Effector memory CD4-positive, alpha-beta T cell (primary cell): Measurements from ENCODE around the gene ZNF277.
"Not testable (repeated sequence)": the region's sequence is repeated elsewhere in the genome, so short reads cannot be mapped to it uniquely, and the experiment has no call there.

Source experiments
- DNase-seq, 3 donors: peaks; one replicate each; pipeline ENCODE4 v3.0.0-alpha.2; 2020
- H3K27ac ChIP-seq: 2 replicates; pipeline ENCODE4 v1.7.0; 2013; ENCODE audit warnings: mild to moderate bottlenecking, low read length, moderate library complexity; ENCODE audit not compliant: insufficient read depth, poor library complexity, severe bottlenecking
- H3K27me3 ChIP-seq: replicated peaks from 2 replicates; pipeline ENCODE4 v1.7.0; 2013; ENCODE audit warnings: mild to moderate bottlenecking, low read length; ENCODE audit not compliant: insufficient read depth, control insufficient read depth, poor library complexity, severe bottlenecking
- H3K36me3 ChIP-seq: 2 replicates; pipeline ENCODE4 v1.7.0; 2013; ENCODE audit warnings: mild to moderate bottlenecking, low read length, moderate library complexity; ENCODE audit not compliant: control insufficient read depth, insufficient read depth
- H3K4me1 ChIP-seq: 2 replicates; pipeline ENCODE4 v1.7.0; 2013; ENCODE audit warnings: low read length, mild to moderate bottlenecking; ENCODE audit not compliant: control insufficient read depth, insufficient read depth, poor library complexity, severe bottlenecking
- H3K4me3 ChIP-seq: 2 replicates; pipeline ENCODE4 v1.7.0; 2013; ENCODE audit warnings: low read length, low read depth, mild to moderate bottlenecking; ENCODE audit not compliant: insufficient read depth, poor library complexity, severe bottlenecking
- H3K9me3 ChIP-seq: 2 replicates; pipeline ENCODE4 v1.7.0; 2013; ENCODE audit warnings: mild to moderate bottlenecking, low read length, moderate library complexity; ENCODE audit not compliant: control insufficient read depth

Gene ZNF277

DNA sequence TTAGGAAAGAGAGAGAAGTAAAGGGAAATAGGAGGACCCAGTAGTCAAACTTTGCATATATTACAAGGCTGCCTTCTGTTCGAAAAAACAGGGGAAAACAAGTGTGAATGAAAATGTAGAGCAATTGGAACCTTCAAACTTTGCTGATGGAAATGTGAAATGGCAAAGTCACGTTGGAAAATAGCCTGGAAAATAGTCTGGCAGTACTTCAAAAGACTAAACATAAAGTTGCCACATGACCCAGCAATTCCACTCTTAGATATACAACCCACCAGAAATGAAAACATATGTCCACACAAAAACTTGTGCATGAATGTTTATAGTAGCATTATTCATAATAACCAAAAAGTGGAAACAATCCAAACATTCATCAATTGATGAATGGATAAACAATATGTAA is 165.2 kb downstream of the ZNF277 start:
- H3K9me3 ChIP-seq, result no peaks in the 10 kb centered on the region
- no peaks in the 10 kb centered on the region for H3K27me3 ChIP-seq
- DNase-seq, result no peak

DNA sequence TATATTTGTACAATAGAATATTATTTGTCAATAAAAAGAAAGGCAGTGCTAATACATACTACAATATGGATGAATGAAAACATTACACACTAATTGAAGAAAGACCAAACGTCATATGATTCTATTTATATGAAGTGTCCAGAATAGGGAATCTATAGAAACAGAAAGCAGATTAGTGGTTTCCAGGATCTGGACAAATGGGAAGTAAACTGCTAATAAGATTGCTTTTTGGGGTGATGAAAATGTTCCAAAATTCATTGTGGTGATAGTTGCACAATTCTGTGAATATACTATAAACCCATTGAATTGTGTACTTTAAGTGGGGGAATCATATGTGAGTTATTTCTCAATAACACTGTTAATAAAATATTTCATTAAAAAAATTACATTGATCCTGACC is 165.6 kb downstream of the ZNF277 start:
- Histone ChIP-seq H3K27ac (no peak overlapping the region), H3K4me3 (no peak overlapping the region), H3K9me3 (no peaks in the 10 kb centered on the region), H3K36me3 (no peaks in the 10 kb centered on the region), H3K27me3 (no peaks in the 10 kb centered on the region), H3K4me1 (no peaks in the 10 kb centered on the region)
- DNase-seq, result no peak

More for the DNA sequence above, 165.2 kb downstream of the ZNF277 start:
- Histone ChIP-seq H3K4me1 (no peaks in the 10 kb centered on the region), H3K4me3 (no peak overlapping the region), H3K27ac (no peak overlapping the region), H3K36me3 (no peaks in the 10 kb centered on the region)

DNA sequence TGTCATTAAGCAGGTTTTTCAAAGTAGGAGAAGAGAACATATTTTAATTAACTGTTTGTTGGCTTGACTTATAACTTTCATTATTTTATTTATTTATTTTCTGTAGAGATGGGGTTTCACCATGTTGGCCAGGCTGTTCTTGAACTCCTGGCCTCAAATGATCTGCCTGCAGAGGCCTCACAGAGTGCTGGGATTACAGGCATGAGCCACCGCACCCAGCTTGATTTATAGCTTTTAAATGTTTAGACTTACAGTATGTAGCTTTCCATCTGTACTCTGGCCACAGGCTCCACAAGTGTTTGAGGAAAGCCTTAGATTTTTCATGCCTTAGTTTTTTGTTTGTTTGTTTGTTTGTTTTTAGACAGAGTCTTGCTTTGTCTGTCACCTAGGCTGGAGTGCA is 171.1 kb downstream of the ZNF277 start:
- no peak overlapping the region for H3K4me3 ChIP-seq
- no peaks in the 10 kb centered on the region for H3K36me3 ChIP-seq
- no peaks in the 10 kb centered on the region for H3K9me3 ChIP-seq
- H3K27ac ChIP-seq, result no peak overlapping the region
- DNase-seq, result no peak
- no peaks in the 10 kb centered on the region for H3K27me3 ChIP-seq
- no peaks in the 10 kb centered on the region for H3K4me1 ChIP-seq

DNA sequence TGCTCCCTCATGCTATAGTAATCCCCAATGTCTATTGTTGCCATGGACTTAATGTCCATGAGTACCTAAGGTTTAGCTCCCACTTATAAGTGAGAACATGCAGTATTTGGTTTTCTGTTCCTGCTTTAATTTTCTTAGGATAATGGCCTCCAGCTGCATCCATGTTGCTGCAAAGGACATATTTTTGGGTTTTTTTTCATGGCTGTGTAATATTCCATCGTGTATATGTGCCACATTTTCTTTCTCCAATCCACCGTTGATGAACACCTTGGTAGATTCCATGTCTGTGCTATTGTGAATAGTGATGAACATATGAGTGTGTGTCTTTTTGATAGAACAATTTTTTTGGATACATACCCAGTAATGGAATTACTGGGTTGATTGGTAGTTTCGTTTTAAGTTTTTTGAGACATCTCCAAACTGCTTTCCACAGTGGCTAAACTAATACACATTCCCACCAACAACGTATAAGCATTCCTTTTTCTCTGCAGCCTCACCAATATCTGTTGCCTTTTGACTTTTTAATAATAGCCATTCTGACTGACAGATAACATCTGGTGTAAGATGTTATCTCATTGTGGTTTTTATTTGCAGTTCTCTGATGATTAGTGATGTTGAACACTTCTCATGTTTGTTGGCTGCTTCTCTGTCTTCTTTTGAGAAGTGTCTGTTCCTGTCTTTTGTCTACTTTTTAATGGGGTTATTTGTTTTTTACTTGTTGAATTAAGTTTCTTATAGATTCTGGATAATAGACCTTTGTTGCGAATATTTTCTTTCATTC is 175.0 kb downstream of the ZNF277 start:
- DNase-seq, result no peak
- no peaks in the 10 kb centered on the region for H3K36me3 ChIP-seq
- no peaks in the 10 kb centered on the region for H3K9me3 ChIP-seq
- no peaks in the 10 kb centered on the region for H3K4me1 ChIP-seq
- no peaks in the 10 kb centered on the region for H3K27me3 ChIP-seq
- no peak overlapping the region for H3K4me3 ChIP-seq
- H3K27ac ChIP-seq, result no peak overlapping the region

DNA sequence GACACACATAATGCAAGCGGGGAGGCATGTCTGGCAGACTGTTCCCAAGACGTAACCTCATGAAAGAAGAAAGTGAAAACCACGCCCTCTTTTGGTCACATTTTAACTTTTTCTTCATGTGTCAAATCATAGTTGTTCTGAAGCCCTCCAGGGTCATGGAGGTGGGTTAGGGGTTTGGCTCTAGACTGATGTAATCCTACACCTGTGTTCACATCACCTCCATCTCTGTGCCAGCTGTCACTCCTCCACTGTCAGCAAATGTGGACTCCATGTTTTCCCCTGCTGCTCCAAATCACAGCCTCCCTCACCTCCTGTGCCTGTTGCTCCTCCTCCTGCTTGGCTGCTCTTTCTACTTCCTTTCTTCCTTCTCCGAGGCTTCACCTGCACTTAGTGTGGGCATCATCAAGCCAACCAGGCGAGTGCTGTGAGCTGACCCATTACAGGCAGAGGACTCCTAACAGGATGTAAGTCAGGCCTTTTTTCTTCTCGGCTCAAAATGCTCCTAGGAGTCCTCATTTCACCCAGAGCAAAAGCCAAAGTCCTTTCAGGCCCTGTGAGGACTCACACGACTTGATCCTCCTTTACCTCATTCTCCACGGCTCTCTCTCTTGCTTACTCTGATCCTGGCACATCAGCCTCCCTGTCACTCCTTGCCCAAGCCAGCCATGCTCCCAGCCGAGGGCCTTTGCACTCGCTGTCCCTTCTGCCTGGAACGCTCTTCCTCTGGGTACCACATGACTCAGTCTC is 177.3 kb downstream of the ZNF277 start:
- DNase-seq, result no peak
- Histone ChIP-seq H3K36me3 (no peaks in the 10 kb centered on the region), H3K9me3 (no peaks in the 10 kb centered on the region), H3K4me1 (no peaks in the 10 kb centered on the region), H3K27ac (no peak overlapping the region), H3K27me3 (no peaks in the 10 kb centered on the region), H3K4me3 (no peak overlapping the region)

DNA sequence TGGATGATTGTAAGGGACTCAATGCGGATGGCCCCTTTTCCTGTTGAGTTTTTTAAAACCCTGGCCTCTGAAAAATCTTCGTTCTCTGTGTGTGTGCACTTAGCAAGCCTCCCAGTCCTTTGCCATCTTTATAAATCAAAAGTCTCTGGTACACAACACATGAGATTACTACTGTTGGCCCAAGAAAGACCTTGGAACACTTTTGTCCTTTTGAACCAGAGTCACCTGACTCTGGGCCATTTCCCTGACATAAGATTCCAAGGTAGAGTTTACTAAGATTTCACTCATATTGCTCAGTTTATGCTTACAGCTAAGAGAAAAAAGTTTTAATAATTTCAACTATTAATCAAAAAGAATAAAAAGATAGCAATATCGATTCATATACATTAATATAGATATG is 179.0 kb downstream of the ZNF277 start:
- no peaks in the 10 kb centered on the region for H3K27me3 ChIP-seq

DNA sequence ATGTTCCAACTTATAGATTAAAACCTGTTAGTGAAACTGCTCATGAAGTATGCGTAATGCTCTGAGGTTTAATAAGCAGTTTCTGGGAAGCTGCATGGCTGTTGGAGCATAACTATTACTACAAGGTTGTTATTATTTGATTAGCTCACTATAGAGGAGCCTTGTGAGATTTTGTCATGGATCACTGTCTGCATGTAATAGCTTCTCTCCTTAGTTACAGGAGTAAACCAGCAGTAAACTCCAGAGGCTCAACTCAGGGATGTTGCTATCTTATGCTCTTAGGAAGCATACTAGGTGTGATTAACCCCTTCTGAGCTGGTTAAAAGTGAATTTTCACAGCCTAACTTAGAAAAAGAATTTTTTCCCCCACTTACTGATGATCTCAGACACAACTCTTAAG is 180.1 kb downstream of the ZNF277 start:
- Histone ChIP-seq H3K36me3 (no peaks in the 10 kb centered on the region), H3K9me3 (no peaks in the 10 kb centered on the region), H3K27ac (no peak overlapping the region), H3K4me3 (no peak overlapping the region), H3K27me3 (no peaks in the 10 kb centered on the region), H3K4me1 (no peaks in the 10 kb centered on the region)
- no peak for DNase-seq

More for the DNA sequence above, 179.0 kb downstream of the ZNF277 start:
- H3K36me3 ChIP-seq, result no peaks in the 10 kb centered on the region
- no peak overlapping the region for H3K4me3 ChIP-seq
- no peaks in the 10 kb centered on the region for H3K9me3 ChIP-seq
- H3K4me1 ChIP-seq, result no peaks in the 10 kb centered on the region
- H3K27ac ChIP-seq, result no peak overlapping the region
- no peak for DNase-seq

DNA sequence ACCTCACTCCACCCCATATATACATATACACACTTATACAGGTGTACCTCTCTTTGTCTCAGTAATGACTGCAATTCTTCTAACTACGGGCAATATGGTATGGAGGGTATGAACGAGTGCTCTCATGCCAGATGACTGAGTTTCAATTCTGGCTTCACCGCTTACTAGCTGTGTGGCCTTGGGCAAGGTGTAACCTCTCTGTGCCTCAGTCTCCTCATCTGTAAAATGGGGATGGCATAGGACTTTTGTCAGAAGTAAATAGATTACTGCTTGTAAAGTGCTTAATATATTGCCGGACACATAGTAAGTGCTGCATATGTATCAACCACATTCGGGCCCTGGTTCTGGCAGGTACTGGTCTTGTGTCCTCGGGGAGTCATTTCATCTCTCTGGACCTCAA is 183.7 kb downstream of the ZNF277 start:
- Histone ChIP-seq H3K36me3 (no peaks in the 10 kb centered on the region), H3K4me3 (no peak overlapping the region), H3K4me1 (peaks cover 5% of the 10 kb centered on the region), H3K27ac (no peak overlapping the region), H3K27me3 (no peaks in the 10 kb centered on the region), H3K9me3 (no peaks in the 10 kb centered on the region)
- DNase-seq, result no peak

DNA sequence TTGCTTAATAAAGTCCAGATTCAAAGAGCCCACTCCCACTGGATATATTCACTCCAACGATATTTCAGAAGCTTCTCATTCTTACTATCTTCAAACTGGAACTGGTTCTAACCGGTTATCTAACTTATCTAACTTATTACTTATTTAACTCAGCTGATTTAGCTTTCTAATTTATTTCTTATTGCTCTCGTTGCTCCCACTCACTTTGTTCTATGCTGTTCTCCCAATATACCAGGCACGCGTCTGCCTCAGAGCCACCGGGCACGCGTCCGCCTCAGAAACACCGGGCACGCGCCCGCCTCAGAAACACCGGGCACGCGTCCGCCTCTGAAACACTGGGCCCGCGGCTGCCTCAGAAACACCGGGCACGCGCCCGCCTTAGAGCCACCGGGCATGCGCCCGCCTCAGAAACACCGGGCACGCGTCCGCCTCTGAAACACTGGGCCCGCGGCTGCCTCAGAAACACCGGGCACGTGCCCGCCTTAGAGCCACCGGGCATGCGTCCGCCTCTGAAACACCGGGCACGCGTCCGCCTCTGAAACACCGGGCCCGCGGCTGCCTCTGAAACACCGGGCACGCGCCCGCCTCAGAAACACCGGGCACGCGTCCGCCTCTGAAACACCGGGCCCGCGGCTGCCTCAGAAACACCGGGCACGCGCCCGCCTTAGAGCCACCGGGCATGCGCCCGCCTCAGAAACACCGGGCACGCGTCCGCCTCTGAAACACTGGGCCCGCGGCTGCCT is 184.8 kb downstream of the ZNF277 start:
- Histone ChIP-seq H3K27ac (peak overlapping the region; percentile 61), H3K4me3 (peak overlapping the region; percentile 51)
- H3K27me3 ChIP-seq, H3K36me3 ChIP-seq, H3K9me3 ChIP-seq, H3K4me1 ChIP-seq: not testable (repeated sequence)
- peak; percentile 11 to 38 (median 34) for DNase-seq

DNA sequence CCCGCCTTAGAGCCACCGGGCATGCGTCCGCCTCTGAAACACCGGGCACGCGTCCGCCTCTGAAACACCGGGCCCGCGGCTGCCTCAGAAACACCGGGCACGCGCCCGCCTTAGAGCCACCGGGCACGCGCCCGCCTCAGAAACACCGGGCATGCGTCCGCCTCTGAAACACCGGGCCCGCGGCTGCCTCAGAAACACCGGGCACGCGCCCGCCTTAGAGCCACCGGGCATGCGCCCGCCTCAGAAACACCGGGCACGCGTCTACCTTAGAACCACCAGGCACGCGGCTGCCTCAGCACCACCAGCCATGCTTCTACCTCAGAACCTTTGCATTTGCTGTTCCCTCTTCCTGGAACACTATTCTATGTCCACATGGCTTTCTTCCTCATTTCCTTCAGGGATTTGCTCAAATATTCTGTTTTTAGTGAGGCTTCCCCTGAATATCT is 185.4 kb downstream of the ZNF277 start:
- Histone ChIP-seq H3K27ac (peak overlapping the region; percentile 61), H3K4me3 (peak overlapping the region; percentile 51)
- H3K9me3 ChIP-seq, H3K4me1 ChIP-seq, H3K36me3 ChIP-seq, H3K27me3 ChIP-seq: not testable (repeated sequence)
- peak; percentile 47 to 69 (median 58) for DNase-seq
